DND-41 (cell line): ENCODE measurements around the gene CYSLTR2.

Experiments
- ATAC-seq: fragments of 200-7000 bp; cut with Tn5 transposase; 3 replicates; pipeline ENCODE4 v1.9.1; 2021; ENCODE audit warnings: low read depth; ENCODE audit not compliant: insufficient read depth
- DNase-seq: peaks from one replicate; pipeline ENCODE4 v3.0.0-alpha.2; 2020
- H2AFZ ChIP-seq: 2 replicates; pipeline ENCODE4 v1.6.0; 2012; ENCODE audit warnings: low read depth, low read length
- H3K27ac ChIP-seq: 2 replicates; pipeline ENCODE4 v1.5.1; 2012; ENCODE audit warnings: low read length, inconsistent platforms
- H3K27me3 ChIP-seq: fragments of 200-600 bp; sonication (generic); 2 replicates; pipeline ENCODE4 v1.6.0; 2012; ENCODE audit warnings: low read length, mild to moderate bottlenecking, inconsistent platforms; ENCODE audit not compliant: insufficient read depth, poor library complexity
- H3K36me3 ChIP-seq: 2 replicates; pipeline ENCODE4 v1.5.1; 2012; ENCODE audit warnings: low read length, inconsistent platforms; ENCODE audit not compliant: insufficient read depth
- H3K4me1 ChIP-seq: 2 replicates; pipeline ENCODE4 v1.5.1; 2012; ENCODE audit warnings: mild to moderate bottlenecking, low read length; ENCODE audit not compliant: insufficient read depth
- H3K4me2 ChIP-seq: 2 replicates; pipeline ENCODE4 v1.6.0; 2012; ENCODE audit warnings: mild to moderate bottlenecking, moderate library complexity, low read length, inconsistent platforms; ENCODE audit not compliant: insufficient read depth
- H3K4me3 ChIP-seq, 2 experiments: fragments of 200-600 bp in 1 of 2; shearing (Covaris generic) in 1 of 2; 2 replicates each; pipeline ENCODE4 v1.5.1; 2012 to 2016; ENCODE audit warnings: inconsistent platforms in 2 of 2, low read length in 2 of 2, mild to moderate bottlenecking in 2 of 2, low read depth in 1 of 2, moderate library complexity in 1 of 2
- H3K79me2 ChIP-seq: 2 replicates; pipeline ENCODE4 v1.6.0; 2012; ENCODE audit warnings: low read length, inconsistent platforms; ENCODE audit not compliant: insufficient read depth
- H3K9ac ChIP-seq: 2 replicates; pipeline ENCODE4 v1.6.0; 2012; ENCODE audit warnings: low read depth, mild to moderate bottlenecking, inconsistent platforms, low read length, moderate library complexity
- H3K9me3 ChIP-seq: 2 replicates; pipeline ENCODE4 v1.5.1; 2012; ENCODE audit warnings: low read length, moderate library complexity, mild to moderate bottlenecking, inconsistent platforms; ENCODE audit not compliant: insufficient read depth, severe bottlenecking
- H4K20me1 ChIP-seq: 2 replicates; pipeline ENCODE4 v1.6.0; 2012; ENCODE audit warnings: low read length; ENCODE audit not compliant: insufficient read depth
- EZH2 ChIP-seq: IDR thresholded peaks from 3 replicates; pipeline ENCODE4 v1.6.1; 2012; ENCODE audit warnings: borderline replicate concordance, low read depth, mild to moderate bottlenecking, moderate library complexity, low read length, inconsistent platforms; ENCODE audit not compliant: severe bottlenecking
- TF ChIP-seq, protein P1 (sequence below): IDR thresholded peaks from 2 replicates; pipeline ENCODE4 v1.5.1; 2012; ENCODE audit warnings: borderline replicate concordance, low read length, moderate library complexity, mild to moderate bottlenecking; ENCODE audit not compliant: poor library complexity, severe bottlenecking; ENCODE audit errors: extremely low read depth

CYSLTR2 gene

DNA sequence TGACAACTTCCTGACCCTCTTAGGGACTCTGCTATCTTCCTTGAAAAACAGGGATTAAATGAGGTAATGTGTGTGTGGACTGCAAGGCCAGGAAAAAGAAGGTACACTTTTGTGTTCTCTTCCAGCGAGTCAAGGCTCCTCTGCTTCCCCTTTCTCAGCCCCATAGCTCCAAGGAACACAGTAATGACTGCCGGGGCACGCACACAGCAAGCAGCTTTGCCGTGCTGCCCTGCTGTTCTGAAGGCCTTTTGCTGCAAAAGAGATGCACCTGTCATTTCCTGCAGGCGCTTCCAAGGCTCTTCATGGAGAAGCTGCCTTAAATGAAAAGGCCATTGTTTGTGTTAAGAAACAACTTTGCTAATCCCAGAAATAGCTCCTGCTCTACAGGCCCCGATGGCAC lies 84.6 kb downstream of the CYSLTR2 start:
- no peaks in the 10 kb centered on the region for H4K20me1 ChIP-seq
- no peak for ATAC-seq
- H2AFZ ChIP-seq = peak overlapping the region; percentile 57
- peak overlapping the region; percentile 57; the same call in 1 of the 2 replicates for H3K27ac ChIP-seq
- H3K79me2 ChIP-seq = no peaks in the 10 kb centered on the region
- no peaks in the 10 kb centered on the region for H3K27me3 ChIP-seq
- peaks cover 53% of the 10 kb centered on the region for H3K4me1 ChIP-seq
- no peak for TF ChIP-seq EZH2
- TF ChIP-seq, protein P1, sequence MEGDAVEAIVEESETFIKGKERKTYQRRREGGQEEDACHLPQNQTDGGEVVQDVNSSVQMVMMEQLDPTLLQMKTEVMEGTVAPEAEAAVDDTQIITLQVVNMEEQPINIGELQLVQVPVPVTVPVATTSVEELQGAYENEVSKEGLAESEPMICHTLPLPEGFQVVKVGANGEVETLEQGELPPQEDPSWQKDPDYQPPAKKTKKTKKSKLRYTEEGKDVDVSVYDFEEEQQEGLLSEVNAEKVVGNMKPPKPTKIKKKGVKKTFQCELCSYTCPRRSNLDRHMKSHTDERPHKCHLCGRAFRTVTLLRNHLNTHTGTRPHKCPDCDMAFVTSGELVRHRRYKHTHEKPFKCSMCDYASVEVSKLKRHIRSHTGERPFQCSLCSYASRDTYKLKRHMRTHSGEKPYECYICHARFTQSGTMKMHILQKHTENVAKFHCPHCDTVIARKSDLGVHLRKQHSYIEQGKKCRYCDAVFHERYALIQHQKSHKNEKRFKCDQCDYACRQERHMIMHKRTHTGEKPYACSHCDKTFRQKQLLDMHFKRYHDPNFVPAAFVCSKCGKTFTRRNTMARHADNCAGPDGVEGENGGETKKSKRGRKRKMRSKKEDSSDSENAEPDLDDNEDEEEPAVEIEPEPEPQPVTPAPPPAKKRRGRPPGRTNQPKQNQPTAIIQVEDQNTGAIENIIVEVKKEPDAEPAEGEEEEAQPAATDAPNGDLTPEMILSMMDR = no peak
- H3K4me2 ChIP-seq = no peak overlapping the region
- H3K9ac ChIP-seq = no peak overlapping the region
- no peak for DNase-seq
- peaks cover 2% of the 10 kb centered on the region for H3K9me3 ChIP-seq
- no peak overlapping the region for H3K4me3 ChIP-seq
- no peaks in the 10 kb centered on the region for H3K36me3 ChIP-seq

DNA sequence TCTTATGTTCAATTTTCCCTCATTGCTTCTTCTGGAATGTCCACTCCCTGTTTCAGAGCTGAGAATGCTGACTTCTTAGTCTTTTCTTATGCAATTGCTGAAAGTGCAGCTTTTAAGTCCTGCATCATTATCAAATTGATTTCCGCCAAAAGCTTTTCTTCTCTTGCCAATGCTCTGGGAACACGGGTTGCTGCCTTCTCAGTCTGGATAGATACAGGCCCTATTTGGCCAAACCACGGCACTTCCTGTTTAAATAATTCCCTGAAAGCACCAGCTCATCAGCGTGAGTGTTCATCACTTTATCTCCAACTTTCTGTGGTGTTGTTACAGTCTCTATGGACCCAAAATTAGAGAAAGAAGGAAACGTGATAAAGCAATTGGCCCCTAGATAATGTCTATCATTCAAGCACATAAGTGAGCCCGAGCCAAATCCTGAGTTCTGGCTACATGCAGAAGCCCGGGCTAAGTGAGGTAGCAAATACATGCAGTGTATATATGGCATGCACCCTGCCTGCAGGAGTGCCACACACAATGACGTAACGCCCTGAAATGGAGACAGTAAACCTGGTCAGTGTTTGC lies 85.7 kb downstream of the CYSLTR2 start:
- no peak for TF ChIP-seq EZH2
- TF ChIP-seq, protein P1 = no peak

DNA sequence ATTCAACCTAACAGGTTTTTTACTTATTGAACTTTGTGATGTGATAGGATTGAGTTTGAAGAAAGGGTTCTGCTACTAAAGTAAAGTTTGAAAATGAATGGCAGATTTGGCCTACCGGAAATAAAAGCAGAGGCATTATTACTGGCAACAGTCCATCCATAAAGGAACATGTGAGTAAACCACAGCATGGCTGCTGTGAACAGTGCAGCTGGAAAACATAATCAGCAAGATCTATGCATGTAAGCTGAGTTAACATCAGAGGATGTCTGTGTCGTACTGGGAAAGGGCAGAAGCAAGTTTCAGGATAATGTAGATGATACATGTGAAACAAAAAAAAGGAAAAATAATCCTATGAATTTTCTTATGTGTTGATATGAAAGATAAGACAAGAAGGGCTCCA lies 87.6 kb downstream of the CYSLTR2 start:
- ATAC-seq (peak; percentile 89), DNase-seq (peak; percentile 58)
- Histone ChIP-seq H3K9me3 (no peaks in the 10 kb centered on the region), H3K4me2 (no peak overlapping the region), H3K9ac (0 out of 2 replicates have a peak overlapping the region, but pooled peaks have one; percentile 16), H3K4me3 (no peak overlapping the region), H3K4me1 (peaks cover 52% of the 10 kb centered on the region), H3K27ac (peak overlapping the region; percentile 73), H3K36me3 (no peaks in the 10 kb centered on the region), H4K20me1 (no peaks in the 10 kb centered on the region), H2AFZ (peak overlapping the region; percentile 18), H3K27me3 (no peaks in the 10 kb centered on the region), H3K79me2 (no peaks in the 10 kb centered on the region)
- no peak for TF ChIP-seq EZH2
- TF ChIP-seq, protein P1 = no peak

More for the DNA sequence above, 85.7 kb downstream of the CYSLTR2 start:
- ATAC-seq = peak; percentile 42; the same call in 2 of the 3 replicates
- H2AFZ ChIP-seq = peak overlapping the region; percentile 24; the same call in 1 of the 2 replicates
- H3K4me2 ChIP-seq = no peak overlapping the region
- H3K27ac ChIP-seq = peak overlapping the region; percentile 73
- no peaks in the 10 kb centered on the region for H4K20me1 ChIP-seq
- H3K36me3 ChIP-seq = no peaks in the 10 kb centered on the region
- H3K79me2 ChIP-seq = no peaks in the 10 kb centered on the region
- H3K27me3 ChIP-seq = no peaks in the 10 kb centered on the region
- H3K9me3 ChIP-seq = no peaks in the 10 kb centered on the region
- H3K4me3 ChIP-seq = no peak overlapping the region
- H3K9ac ChIP-seq = no peak overlapping the region
- DNase-seq = no peak
- peaks cover 52% of the 10 kb centered on the region for H3K4me1 ChIP-seq

DNA sequence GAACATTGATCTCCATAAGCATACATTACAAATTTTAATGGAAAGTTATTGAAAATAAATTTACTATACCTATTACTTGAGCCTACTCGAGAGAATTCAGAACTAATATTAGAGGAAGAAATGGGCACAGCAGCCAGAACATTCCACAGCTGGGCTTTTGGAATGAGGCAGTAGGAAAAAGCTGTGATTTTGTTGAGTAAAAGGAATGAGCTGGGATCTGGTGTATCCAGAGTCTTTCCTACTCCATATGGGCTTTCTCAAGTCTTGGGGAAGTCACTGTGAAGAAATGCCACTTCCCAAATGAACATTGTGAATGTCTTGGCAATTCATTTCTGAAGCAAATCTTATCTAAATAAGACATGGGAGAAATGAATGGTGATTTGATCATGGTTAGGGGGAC lies 93.1 kb downstream of the CYSLTR2 start:
- H3K27me3 ChIP-seq = no peaks in the 10 kb centered on the region
- no peak overlapping the region for H3K9ac ChIP-seq
- TF ChIP-seq EZH2 = no peak
- TF ChIP-seq, protein P1 = no peak
- peaks cover 19% of the 10 kb centered on the region for H3K4me1 ChIP-seq
- no peaks in the 10 kb centered on the region for H3K79me2 ChIP-seq
- no peaks in the 10 kb centered on the region for H3K36me3 ChIP-seq
- H4K20me1 ChIP-seq = no peaks in the 10 kb centered on the region
- no peak overlapping the region for H3K4me3 ChIP-seq
- no peaks in the 10 kb centered on the region for H3K9me3 ChIP-seq
- ATAC-seq (no peak), DNase-seq (no peak)
- H3K4me2 ChIP-seq = no peak overlapping the region
- no peak overlapping the region for H3K27ac ChIP-seq
- H2AFZ ChIP-seq = no peak overlapping the region
